Kidney epithelial cell (primary cell): ENCODE data around the gene FYN. TPM values are rescaled to one million over a fixed set of nuclear protein-coding genes. Genes with fewer than 3 reads are reported as not detected.

ENCODE experiments used
- DNase-seq: peaks from one replicate; pipeline ENCODE4 v3.0.0-alpha.2; 2010; ENCODE audit warnings: low read depth
- H3K27me3 ChIP-seq: 2 replicates; pipeline ENCODE4 v1.6.0; 2011; ENCODE audit warnings: low read length; ENCODE audit not compliant: control insufficient read depth, insufficient read depth
- H3K36me3 ChIP-seq: 2 replicates; pipeline ENCODE4 v1.5.1; 2011; ENCODE audit warnings: low read length; ENCODE audit not compliant: control insufficient read depth, insufficient read depth
- H3K4me3 ChIP-seq: 2 replicates; pipeline ENCODE4 v1.5.1; 2011; ENCODE audit warnings: low read depth, mild to moderate bottlenecking, control low read depth, low read length
- total RNA-seq: library from RNA; depleted of rRNA; stranded (reverse); fragments of >200 nt; gene quantifications from 2 replicates; pipeline ENCODE4 v1.2.3, GENCODE V29; 2015
- TF ChIP-seq, protein P1 (sequence below): IDR thresholded peaks from 2 replicates; pipeline ENCODE4 v1.5.1; 2011; ENCODE audit warnings: mild to moderate bottlenecking, moderate library complexity, low read length, control low read depth, inconsistent platforms; ENCODE audit not compliant: insufficient read depth, poor library complexity, severe bottlenecking

The FYN gene
- total RNA-seq, 1 donor from 2014 or later: 133 TPM

- H3K36me3 ChIP-seq: no peaks in the 10 kb centered on the region
- TF ChIP-seq, protein P1, sequence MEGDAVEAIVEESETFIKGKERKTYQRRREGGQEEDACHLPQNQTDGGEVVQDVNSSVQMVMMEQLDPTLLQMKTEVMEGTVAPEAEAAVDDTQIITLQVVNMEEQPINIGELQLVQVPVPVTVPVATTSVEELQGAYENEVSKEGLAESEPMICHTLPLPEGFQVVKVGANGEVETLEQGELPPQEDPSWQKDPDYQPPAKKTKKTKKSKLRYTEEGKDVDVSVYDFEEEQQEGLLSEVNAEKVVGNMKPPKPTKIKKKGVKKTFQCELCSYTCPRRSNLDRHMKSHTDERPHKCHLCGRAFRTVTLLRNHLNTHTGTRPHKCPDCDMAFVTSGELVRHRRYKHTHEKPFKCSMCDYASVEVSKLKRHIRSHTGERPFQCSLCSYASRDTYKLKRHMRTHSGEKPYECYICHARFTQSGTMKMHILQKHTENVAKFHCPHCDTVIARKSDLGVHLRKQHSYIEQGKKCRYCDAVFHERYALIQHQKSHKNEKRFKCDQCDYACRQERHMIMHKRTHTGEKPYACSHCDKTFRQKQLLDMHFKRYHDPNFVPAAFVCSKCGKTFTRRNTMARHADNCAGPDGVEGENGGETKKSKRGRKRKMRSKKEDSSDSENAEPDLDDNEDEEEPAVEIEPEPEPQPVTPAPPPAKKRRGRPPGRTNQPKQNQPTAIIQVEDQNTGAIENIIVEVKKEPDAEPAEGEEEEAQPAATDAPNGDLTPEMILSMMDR: no peak
- H3K27me3 ChIP-seq: no peaks in the 10 kb centered on the region
- no peak for DNase-seq
- no peak overlapping the region for H3K4me3 ChIP-seq
Observed at GRCh38 chr6:111633822-111634221, 239.4 kb downstream of the FYN start.

DNA sequence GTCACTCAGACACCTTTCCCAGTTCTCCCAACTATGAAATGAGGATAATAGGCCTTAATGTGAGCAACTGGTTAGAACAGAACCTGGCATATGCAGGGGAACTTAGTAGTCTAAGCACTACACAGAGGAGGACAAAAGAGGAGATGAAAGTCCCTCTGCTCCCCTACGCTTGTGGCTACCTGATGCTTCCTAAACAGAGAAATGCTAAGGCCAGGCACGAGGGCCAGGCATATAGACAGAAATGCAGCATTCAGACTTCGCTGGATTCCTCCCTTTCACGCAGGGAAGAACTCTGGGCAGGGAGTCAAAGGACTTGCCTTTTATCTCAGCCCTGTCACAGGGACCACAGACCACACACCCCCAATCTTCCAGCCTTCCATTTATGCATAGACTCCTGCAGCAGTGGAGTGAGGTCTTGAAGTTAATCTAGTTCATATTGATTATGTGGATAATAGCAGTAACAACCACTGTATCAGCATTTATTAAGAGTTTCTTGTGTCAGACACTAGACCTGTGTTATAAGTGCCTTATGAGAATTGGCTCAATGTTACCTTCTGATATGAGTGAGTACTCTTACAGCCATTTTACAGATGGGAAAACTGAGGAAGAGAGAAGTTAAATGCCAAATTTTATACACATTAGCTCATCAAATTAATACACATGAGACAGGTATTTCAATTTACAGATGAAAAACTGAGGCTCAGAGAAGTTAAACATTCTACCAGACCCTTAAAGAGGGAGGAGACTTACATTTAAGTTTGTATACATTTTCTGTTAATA is 240.6 kb downstream of the FYN start:
- H3K36me3 ChIP-seq: no peaks in the 10 kb centered on the region
- TF ChIP-seq, protein P1: no peak
- H3K4me3 ChIP-seq: no peak overlapping the region
- DNase-seq: no peak
- no peaks in the 10 kb centered on the region for H3K27me3 ChIP-seq

DNA sequence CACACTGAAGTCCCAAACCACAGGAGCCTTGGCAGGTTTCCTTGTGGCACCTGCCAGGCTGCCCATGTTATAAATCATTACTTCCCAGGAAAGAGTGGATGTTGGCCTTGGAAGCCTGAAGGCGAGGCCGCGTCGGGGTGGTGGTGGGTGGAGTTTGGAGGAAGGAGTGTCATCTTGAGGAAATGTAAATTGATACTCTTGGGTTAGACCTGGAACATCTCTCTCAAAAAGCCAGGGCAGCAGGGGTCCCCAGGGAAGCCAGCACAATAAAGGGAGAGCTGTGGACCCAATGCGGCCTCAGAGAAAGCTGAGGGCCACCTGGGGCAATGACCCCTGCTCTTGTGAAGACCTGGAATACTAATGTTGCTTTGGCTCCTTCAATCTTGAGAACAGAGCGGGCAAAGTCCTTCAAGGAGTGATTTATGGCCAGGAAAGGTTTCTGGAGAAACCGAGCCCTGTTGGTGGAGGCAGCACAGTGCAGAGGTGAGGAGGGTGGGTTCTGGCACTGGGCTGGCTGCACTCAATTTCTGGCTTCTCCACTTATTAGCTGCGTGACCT is 241.3 kb downstream of the FYN start:
- DNase-seq: no peak
- no peak overlapping the region for H3K4me3 ChIP-seq
- H3K27me3 ChIP-seq: no peaks in the 10 kb centered on the region
- no peaks in the 10 kb centered on the region for H3K36me3 ChIP-seq
- TF ChIP-seq, protein P1: no peak

DNA sequence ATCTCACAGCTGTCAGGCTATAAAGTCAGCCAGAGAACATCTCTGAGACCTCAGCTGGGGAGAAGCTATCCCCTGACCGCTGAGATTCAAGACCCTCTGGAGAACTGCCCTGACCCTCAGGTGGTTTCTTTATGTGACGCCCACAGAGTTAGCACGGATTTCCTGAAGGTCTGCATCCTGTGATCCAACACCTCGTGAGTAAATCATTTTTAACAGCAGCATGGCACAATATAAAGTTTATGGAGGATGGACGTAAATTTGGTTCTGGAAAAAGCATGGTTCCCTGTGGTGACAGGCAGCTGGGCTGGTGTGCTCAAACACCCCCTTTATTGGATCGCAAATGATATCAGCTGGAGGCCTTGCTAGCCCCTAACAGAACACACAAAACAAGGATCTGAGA is 242.2 kb downstream of the FYN start:
- TF ChIP-seq, protein P1: no peak
- Histone ChIP-seq H3K27me3 (no peaks in the 10 kb centered on the region), H3K4me3 (no peak overlapping the region), H3K36me3 (no peaks in the 10 kb centered on the region)
- DNase-seq: no peak

- Histone ChIP-seq H3K36me3 (no peaks in the 10 kb centered on the region), H3K27me3 (no peaks in the 10 kb centered on the region), H3K4me3 (no peak overlapping the region)
- TF ChIP-seq, protein P1: no peak
- DNase-seq: no peak
Observed at GRCh38 chr6:111628142-111628850, 245.0 kb downstream of the FYN start.

DNA sequence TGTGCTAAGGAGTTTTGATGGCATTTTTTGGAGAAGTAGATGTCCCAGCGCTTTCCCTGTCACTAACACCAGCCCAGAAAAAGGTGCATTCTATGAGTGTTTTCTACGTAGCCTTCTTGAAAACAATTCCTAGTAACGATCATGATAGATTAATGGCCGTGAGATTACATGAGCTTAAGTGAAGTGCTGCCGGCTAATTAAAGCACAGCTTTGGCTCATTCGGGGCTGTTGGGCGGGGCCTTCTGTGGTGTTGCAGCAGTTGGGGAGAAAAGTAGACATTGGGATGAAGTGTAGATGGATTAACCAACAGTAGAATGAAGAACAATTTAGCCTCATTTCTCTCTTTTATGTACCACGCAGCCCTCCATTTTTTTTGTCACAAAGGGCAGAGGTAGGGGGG is 246.8 kb downstream of the FYN start:
- H3K4me3 ChIP-seq: no peak overlapping the region
- H3K27me3 ChIP-seq: no peaks in the 10 kb centered on the region
- TF ChIP-seq, protein P1: no peak
- no peak for DNase-seq
- no peaks in the 10 kb centered on the region for H3K36me3 ChIP-seq
